Measurements from ENCODE around the gene GMPPB. TPM values are rescaled to one million over a fixed set of nuclear protein-coding genes. Genes with fewer than 3 reads are reported as not detected.

Gene GMPPB
- total RNA-seq, 2 experiments from 2014 or later: 40.7 to 54.5 TPM

DNA sequence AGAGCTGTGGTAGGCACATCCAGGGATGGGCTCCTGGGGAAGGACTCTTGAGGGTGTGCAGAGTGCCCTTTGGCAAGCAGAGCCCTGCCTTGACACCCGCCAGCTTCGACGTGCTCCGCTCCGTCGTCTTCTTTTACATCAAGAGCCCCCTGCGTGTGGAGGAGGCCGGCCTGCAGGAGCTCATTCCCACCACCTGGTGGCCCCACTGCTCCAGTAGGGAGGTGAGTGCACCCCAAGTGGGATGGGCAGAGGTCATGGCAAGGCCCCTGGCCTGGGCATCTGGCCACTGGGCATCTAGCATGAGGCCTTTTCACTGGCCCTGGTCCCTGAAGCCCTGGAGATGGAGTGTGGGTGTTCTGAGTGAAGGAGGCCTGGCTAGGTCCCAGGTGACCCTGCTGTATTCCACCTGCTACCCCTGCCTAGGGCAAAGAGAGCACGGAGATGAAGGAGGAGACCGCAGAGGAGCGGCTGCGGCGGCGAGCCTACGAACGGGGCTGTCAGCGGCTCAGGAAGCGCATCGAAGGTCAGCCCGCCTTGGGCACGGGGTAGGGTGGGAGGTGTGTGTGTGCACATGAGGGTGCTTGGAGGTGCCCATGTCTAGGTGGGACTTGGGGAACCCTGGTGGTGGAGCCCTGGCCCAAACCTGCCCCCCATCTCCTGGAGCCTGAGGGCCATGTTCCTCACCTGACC lies 22.2 kb downstream of the GMPPB start:
- no peaks in the 10 kb centered on the region for H3K9me3 ChIP-seq (ENCODE audit: low read length)
- POLR2A ChIA-PET: interaction anchor here (0.6 kb wide), 2 partner anchors 10 to 186 kb away, joined by 3 read pairs; no protein-coding TSS in a partner anchor
- peaks cover 11% of the 10 kb centered on the region; the same call in 1 of the 2 replicates for H3K36me3 ChIP-seq (ENCODE audit: insufficient read depth, low read length)
- DNase-seq (ENCODE audit: low spot score): peak; percentile 27
- H2AFZ ChIP-seq (ENCODE audit: low read length): no peak overlapping the region
- no peak overlapping the region for H3K27ac ChIP-seq (ENCODE audit: low read depth, low read length, poor library complexity, severe bottlenecking)
- H3K4me2 ChIP-seq (ENCODE audit: low read length): no peak overlapping the region
- CTCF ChIA-PET (ENCODE audit: unreplicated experiment): no interaction called here
- no peaks in the 10 kb centered on the region for H4K20me1 ChIP-seq (ENCODE audit: insufficient read depth, low read length)
- no peaks in the 10 kb centered on the region for H3K4me1 ChIP-seq (ENCODE audit: insufficient read depth, low read length, poor library complexity, severe bottlenecking)
- TF ChIP-seq EZH2phosphoT487 (IDR thresholded peaks at IDR 0.05; ENCODE audit: borderline replicate concordance, low read depth, low read length): no peak
- TF ChIP-seq, protein P1, sequence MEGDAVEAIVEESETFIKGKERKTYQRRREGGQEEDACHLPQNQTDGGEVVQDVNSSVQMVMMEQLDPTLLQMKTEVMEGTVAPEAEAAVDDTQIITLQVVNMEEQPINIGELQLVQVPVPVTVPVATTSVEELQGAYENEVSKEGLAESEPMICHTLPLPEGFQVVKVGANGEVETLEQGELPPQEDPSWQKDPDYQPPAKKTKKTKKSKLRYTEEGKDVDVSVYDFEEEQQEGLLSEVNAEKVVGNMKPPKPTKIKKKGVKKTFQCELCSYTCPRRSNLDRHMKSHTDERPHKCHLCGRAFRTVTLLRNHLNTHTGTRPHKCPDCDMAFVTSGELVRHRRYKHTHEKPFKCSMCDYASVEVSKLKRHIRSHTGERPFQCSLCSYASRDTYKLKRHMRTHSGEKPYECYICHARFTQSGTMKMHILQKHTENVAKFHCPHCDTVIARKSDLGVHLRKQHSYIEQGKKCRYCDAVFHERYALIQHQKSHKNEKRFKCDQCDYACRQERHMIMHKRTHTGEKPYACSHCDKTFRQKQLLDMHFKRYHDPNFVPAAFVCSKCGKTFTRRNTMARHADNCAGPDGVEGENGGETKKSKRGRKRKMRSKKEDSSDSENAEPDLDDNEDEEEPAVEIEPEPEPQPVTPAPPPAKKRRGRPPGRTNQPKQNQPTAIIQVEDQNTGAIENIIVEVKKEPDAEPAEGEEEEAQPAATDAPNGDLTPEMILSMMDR (conservative IDR thresholded peaks at IDR 0.05; ENCODE audit: low read length): peak; percentile 68
- H3K4me3 ChIP-seq (ENCODE audit: low read depth, low read length, poor library complexity, severe bottlenecking): no peak overlapping the region
- no peaks in the 10 kb centered on the region for H3K9me2 ChIP-seq (ENCODE audit: insufficient read depth, low read length)
- no TSS peak for BruUV-seq (replicated peaks)
- H3K79me2 ChIP-seq (ENCODE audit: insufficient read depth, low read depth, low read length): no peaks in the 10 kb centered on the region
- intact Hi-C loops (cut with micrococcal nuclease; ENCODE audit: unreplicated experiment): loop anchor here (5.0 kb wide), 1 partner anchor 206 kb away; no protein-coding TSS in a partner anchor

DNA sequence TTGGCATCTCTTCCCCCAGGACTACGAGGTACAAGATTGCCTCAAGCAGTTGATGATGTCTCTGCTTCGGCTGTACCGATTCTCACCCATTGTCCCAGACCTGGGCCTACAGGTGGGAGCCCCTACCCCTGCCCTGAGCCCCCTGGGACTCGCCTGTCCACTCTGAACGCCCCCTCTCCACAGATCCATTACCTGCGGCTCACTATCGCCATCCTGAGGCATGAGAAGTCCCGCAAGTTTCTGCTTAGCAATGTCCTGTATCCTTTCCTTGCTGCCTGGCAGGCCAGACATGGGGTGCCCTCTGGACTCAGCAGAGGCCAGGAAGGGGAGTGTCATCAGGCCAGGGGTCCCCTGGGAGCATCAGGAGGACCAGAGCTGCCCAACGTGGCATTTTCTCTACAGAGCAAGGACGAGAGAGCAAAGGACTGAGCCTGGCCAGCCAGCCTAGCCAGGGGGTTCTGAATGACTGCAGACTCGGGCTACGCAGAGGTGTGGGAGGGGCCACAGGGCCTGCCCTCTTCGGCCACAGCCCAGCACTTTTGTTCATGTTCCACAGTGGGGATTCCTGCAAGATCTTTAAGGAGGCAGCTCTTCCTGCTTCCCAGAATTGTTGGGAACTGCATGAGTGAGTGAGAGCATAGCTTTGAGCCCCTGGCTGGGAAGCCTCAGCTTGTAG lies 23.2 kb downstream of the GMPPB start:
- no peaks in the 10 kb centered on the region for H4K20me1 ChIP-seq (ENCODE audit: insufficient read depth, low read length)

More for the DNA sequence above, 23.2 kb downstream of the GMPPB start:
- H3K36me3 ChIP-seq (ENCODE audit: insufficient read depth, low read length): peaks cover 8% of the 10 kb centered on the region; the same call in 1 of the 2 replicates
- DNase-seq (ENCODE audit: low spot score): no peak
- H3K4me2 ChIP-seq (ENCODE audit: low read length): no peak overlapping the region
- no peak overlapping the region for H2AFZ ChIP-seq (ENCODE audit: low read length)
- ChIA-PET CTCF (ENCODE audit: unreplicated experiment) (no interaction called here), POLR2A (no interaction called here)
- H3K4me3 ChIP-seq (ENCODE audit: low read depth, low read length, poor library complexity, severe bottlenecking): no peak overlapping the region
- BruUV-seq (replicated peaks): no TSS peak
- H3K27ac ChIP-seq (ENCODE audit: low read depth, low read length, poor library complexity, severe bottlenecking): no peak overlapping the region
- H3K79me2 ChIP-seq (ENCODE audit: insufficient read depth, low read depth, low read length): no peaks in the 10 kb centered on the region
- TF ChIP-seq, protein P1 (conservative IDR thresholded peaks at IDR 0.05; ENCODE audit: low read length): peak; percentile 51; the same call in 1 of the 2 replicates
- TF ChIP-seq EZH2phosphoT487 (IDR thresholded peaks at IDR 0.05; ENCODE audit: borderline replicate concordance, low read depth, low read length): no peak
- intact Hi-C loops (cut with micrococcal nuclease; ENCODE audit: unreplicated experiment): loop anchor here (5.0 kb wide), 1 partner anchor 207 kb away; no protein-coding TSS in a partner anchor
- no peaks in the 10 kb centered on the region for H3K4me1 ChIP-seq (ENCODE audit: insufficient read depth, low read length, poor library complexity, severe bottlenecking)
- no peaks in the 10 kb centered on the region for H3K9me2 ChIP-seq (ENCODE audit: insufficient read depth, low read length)
- H3K9me3 ChIP-seq (ENCODE audit: low read length): no peaks in the 10 kb centered on the region
